ENCODE data around the gene PIGW. TPM values are rescaled to one million over a fixed set of nuclear protein-coding genes. Genes with fewer than 3 reads are reported as not detected.

The PIGW gene
- total RNA-seq, 2 experiments from 2014 or later, result 3.3 to 3.4 TPM

DNA sequence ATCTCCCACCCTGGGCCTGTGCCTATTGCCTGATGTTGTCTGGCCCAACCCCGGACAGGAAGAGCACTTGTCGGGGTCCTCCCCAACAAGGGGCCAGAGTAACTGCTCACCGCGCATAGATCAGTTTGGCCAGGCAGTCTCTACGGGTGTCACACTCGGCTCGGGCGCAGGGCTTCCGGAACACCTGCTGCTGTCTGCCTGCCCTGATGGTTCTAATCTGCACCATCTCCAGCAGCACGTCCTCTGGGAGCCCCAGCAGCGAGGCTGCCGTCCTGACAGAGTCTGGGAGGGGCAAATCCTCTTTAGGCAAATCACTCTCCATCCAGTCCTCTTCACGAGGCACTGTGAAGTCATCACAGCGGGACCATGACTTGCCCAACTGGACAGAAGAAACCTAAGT is 24.2 kb upstream of the PIGW start:
- H3K27me3 Mint-ChIP-seq, result no peaks in the 10 kb centered on the region
- Histone ChIP-seq H3K36me3 (ENCODE audit: insufficient read depth, low read length) (peaks cover 29% of the 10 kb centered on the region), H3K9me3 (ENCODE audit: control insufficient read depth in 1 of 2, insufficient read depth in 1 of 2, low read length in 2 of 2) (no peaks in the 10 kb centered on the region), H3K27me3 (ENCODE audit: control insufficient read depth in 1 of 2, insufficient read depth in 2 of 2, low read length in 2 of 2) (no peaks in the 10 kb centered on the region), H3K4me3 (ENCODE audit: low read length) (no peak overlapping the region), H3K27ac (ENCODE audit: low read depth in 1 of 2, low read length in 2 of 2) (no peak overlapping the region), H3K4me1 (ENCODE audit: insufficient read depth, low read length) (no peaks in the 10 kb centered on the region)
- CTCF ChIA-PET, result no interaction called here
- no peaks in the 10 kb centered on the region for H3K9me3 Mint-ChIP-seq
- DNase-seq (no peak), ATAC-seq (ENCODE audit: poor library complexity) (no peak)
- intact Hi-C loops (cut with DNase I, micrococcal nuclease), result no loop called here
- POLR2A ChIA-PET, result no interaction called here
- H3K4me1 Mint-ChIP-seq (ENCODE audit: low read depth), result no peaks in the 10 kb centered on the region
- H3K36me3 Mint-ChIP-seq (ENCODE audit: low read depth), result peaks cover 32% of the 10 kb centered on the region
- TF ChIP-seq, protein P1, sequence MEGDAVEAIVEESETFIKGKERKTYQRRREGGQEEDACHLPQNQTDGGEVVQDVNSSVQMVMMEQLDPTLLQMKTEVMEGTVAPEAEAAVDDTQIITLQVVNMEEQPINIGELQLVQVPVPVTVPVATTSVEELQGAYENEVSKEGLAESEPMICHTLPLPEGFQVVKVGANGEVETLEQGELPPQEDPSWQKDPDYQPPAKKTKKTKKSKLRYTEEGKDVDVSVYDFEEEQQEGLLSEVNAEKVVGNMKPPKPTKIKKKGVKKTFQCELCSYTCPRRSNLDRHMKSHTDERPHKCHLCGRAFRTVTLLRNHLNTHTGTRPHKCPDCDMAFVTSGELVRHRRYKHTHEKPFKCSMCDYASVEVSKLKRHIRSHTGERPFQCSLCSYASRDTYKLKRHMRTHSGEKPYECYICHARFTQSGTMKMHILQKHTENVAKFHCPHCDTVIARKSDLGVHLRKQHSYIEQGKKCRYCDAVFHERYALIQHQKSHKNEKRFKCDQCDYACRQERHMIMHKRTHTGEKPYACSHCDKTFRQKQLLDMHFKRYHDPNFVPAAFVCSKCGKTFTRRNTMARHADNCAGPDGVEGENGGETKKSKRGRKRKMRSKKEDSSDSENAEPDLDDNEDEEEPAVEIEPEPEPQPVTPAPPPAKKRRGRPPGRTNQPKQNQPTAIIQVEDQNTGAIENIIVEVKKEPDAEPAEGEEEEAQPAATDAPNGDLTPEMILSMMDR (IDR thresholded peaks at IDR 0.05), result no peak
- H3K4me3 Mint-ChIP-seq, result no peak overlapping the region
- H3K27ac Mint-ChIP-seq, result no peak overlapping the region

- no peak overlapping the region for H3K4me3 ChIP-seq (ENCODE audit: low read length)
- TF ChIP-seq, protein P1 (IDR thresholded peaks at IDR 0.05), result no peak
- ATAC-seq (ENCODE audit: poor library complexity) (no peak), DNase-seq (no peak)
- H3K4me1 ChIP-seq (ENCODE audit: insufficient read depth, low read length), result no peaks in the 10 kb centered on the region
- H3K27ac ChIP-seq (ENCODE audit: low read depth in 1 of 2, low read length in 2 of 2), result no peak overlapping the region
- H3K27me3 Mint-ChIP-seq, result no peaks in the 10 kb centered on the region
- peaks cover 30% of the 10 kb centered on the region for H3K36me3 Mint-ChIP-seq (ENCODE audit: low read depth)
- ChIA-PET CTCF (no interaction called here), POLR2A (no interaction called here)
- no peaks in the 10 kb centered on the region for H3K9me3 ChIP-seq (ENCODE audit: control insufficient read depth in 1 of 2, insufficient read depth in 1 of 2, low read length in 2 of 2)
- H3K27me3 ChIP-seq (ENCODE audit: control insufficient read depth in 1 of 2, insufficient read depth in 2 of 2, low read length in 2 of 2), result no peaks in the 10 kb centered on the region
- peaks cover 25% of the 10 kb centered on the region for H3K36me3 ChIP-seq (ENCODE audit: insufficient read depth, low read length)
- no peak overlapping the region for H3K27ac Mint-ChIP-seq
- intact Hi-C loops (cut with DNase I, micrococcal nuclease), result no loop called here
- H3K9me3 Mint-ChIP-seq, result no peaks in the 10 kb centered on the region
- no peak overlapping the region for H3K4me3 Mint-ChIP-seq
- no peaks in the 10 kb centered on the region for H3K4me1 Mint-ChIP-seq (ENCODE audit: low read depth)
Measured at GRCh38 chr17:36511216-36511615, 23.6 kb upstream of the PIGW start.

DNA sequence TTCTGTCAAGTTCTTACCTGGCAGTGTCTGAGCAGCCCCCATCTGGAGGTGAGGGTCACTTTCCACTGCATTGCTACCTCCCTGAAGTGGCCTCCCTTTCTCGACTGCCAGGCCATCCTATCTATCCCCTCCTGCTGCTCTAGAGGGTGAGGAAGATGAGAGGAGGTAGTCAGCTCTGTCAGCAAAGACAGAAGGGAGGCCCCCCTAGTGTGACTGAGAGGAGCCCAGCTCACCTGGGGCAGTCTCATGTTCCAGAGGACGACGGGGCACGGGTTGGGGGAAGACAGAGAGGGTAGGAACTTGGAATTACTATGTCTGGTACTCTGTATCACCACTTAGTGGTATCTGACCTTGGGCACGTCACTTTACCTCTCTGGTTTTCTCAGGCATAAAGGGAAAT is 22.1 kb upstream of the PIGW start:
- no peaks in the 10 kb centered on the region for H3K9me3 Mint-ChIP-seq
- ChIA-PET CTCF (no interaction called here), POLR2A (no interaction called here)
- Histone ChIP-seq H3K9me3 (ENCODE audit: control insufficient read depth in 1 of 2, insufficient read depth in 1 of 2, low read length in 2 of 2) (no peaks in the 10 kb centered on the region), H3K36me3 (ENCODE audit: insufficient read depth, low read length) (peaks cover 15% of the 10 kb centered on the region), H3K27me3 (ENCODE audit: control insufficient read depth in 1 of 2, insufficient read depth in 2 of 2, low read length in 2 of 2) (no peaks in the 10 kb centered on the region), H3K27ac (ENCODE audit: low read depth in 1 of 2, low read length in 2 of 2) (no peak overlapping the region), H3K4me3 (ENCODE audit: low read length) (no peak overlapping the region), H3K4me1 (ENCODE audit: insufficient read depth, low read length) (no peaks in the 10 kb centered on the region)
- TF ChIP-seq, protein P1 (IDR thresholded peaks at IDR 0.05), result no peak
- no peak for DNase-seq
- peaks cover 39% of the 10 kb centered on the region for H3K36me3 Mint-ChIP-seq (ENCODE audit: low read depth)
- intact Hi-C loops (cut with DNase I, micrococcal nuclease), result no loop called here
- H3K4me3 Mint-ChIP-seq, result no peak overlapping the region
- H3K27ac Mint-ChIP-seq, result no peak overlapping the region
- ATAC-seq (ENCODE audit: poor library complexity), result no peak
- no peaks in the 10 kb centered on the region for H3K4me1 Mint-ChIP-seq (ENCODE audit: low read depth)
- no peaks in the 10 kb centered on the region for H3K27me3 Mint-ChIP-seq

Measured in CD4-positive, alpha-beta T cell (primary cell).